B cell (primary cell): Measurements from ENCODE around the gene UGT1A6.

ENCODE experiments used
- CTCF ChIP-seq: fragments of 200-600 bp; IDR thresholded peaks from one replicate; pipeline ENCODE4 v1.8.0; 2022; ENCODE audit warnings: antibody characterized with exemption, mild to moderate bottlenecking
- EZH2 ChIP-seq: IDR thresholded peaks from 2 replicates; pipeline ENCODE4 v1.6.1; 2012; ENCODE audit warnings: borderline replicate concordance, low read depth, mild to moderate bottlenecking, moderate library complexity, low read length; ENCODE audit not compliant: insufficient read depth, poor library complexity, severe bottlenecking

DNA sequence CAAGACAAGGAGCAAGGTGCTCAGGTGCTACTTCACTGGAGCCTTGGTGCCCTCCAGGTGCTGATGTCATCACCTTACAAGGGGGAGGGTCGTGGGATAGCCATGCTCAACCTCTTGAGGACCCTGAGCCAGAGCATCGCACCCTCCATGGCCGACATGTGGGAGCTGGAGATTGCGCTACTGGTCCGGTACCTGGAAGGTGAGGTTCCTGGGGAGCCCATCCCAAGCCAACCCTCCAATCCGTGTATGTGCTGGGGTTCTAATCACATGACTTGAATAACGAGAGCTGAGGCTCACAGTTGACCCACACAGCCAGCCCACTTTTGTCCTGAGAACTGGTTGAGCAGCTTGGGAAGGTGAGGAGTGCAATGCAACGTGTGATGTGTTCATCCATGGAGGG, 111.3 kb downstream of the UGT1A6 start:
- no peak for TF ChIP-seq EZH2
- TF ChIP-seq CTCF: no peak
